ENCODE data around the gene NEK7.
"Not testable (repeated sequence)": the region's sequence is repeated elsewhere in the genome, so short reads cannot be mapped to it uniquely, and the experiment has no call there.

The NEK7 gene

GRCh38 chr1:198205016-198205684 is 48.4 kb downstream of the NEK7 start:
- DNase-seq (ENCODE audit: low spot score): no peak

GRCh38 chr1:198206292-198206691 is 49.5 kb downstream of the NEK7 start:
- no peak for DNase-seq (ENCODE audit: low spot score)

- DNase-seq (ENCODE audit: low spot score): no peak
Observed at GRCh38 chr1:198211696-198212095, 54.9 kb downstream of the NEK7 start.

- no peak for DNase-seq (ENCODE audit: low spot score)
Observed at GRCh38 chr1:198212126-198212525, 55.3 kb downstream of the NEK7 start.

GRCh38 chr1:198212675-198213074 is 55.9 kb downstream of the NEK7 start:
- DNase-seq (ENCODE audit: low spot score): peak; percentile 56

- DNase-seq (ENCODE audit: low spot score): no peak
Observed at GRCh38 chr1:198214924-198215323, 58.1 kb downstream of the NEK7 start.

- peak; percentile 16 for DNase-seq (ENCODE audit: low spot score)
Observed at GRCh38 chr1:198220428-198220827, 63.6 kb downstream of the NEK7 start.

GRCh38 chr1:198227010-198227409 is 70.2 kb downstream of the NEK7 start:
- DNase-seq (ENCODE audit: low spot score): not testable (repeated sequence)

- DNase-seq (ENCODE audit: low spot score): not testable (repeated sequence)
Observed at GRCh38 chr1:198227454-198227853, 70.7 kb downstream of the NEK7 start.

- no peak for DNase-seq (ENCODE audit: low spot score)
Observed at GRCh38 chr1:198228925-198229324, 72.1 kb downstream of the NEK7 start.

- no peak for DNase-seq (ENCODE audit: low spot score)
Observed at GRCh38 chr1:198231779-198232178, 75.0 kb downstream of the NEK7 start.

- DNase-seq (ENCODE audit: low spot score): no peak
Observed at GRCh38 chr1:198232378-198232777, 75.6 kb downstream of the NEK7 start.

GRCh38 chr1:198232940-198233675 is 76.3 kb downstream of the NEK7 start:
- DNase-seq (ENCODE audit: low spot score): no peak

GRCh38 chr1:198234520-198235251 is 77.9 kb downstream of the NEK7 start:
- no peak for DNase-seq (ENCODE audit: low spot score)

- no peak for DNase-seq (ENCODE audit: low spot score)
Observed at GRCh38 chr1:198238121-198238520, 81.3 kb downstream of the NEK7 start.

GRCh38 chr1:198241553-198241952 is 84.8 kb downstream of the NEK7 start:
- DNase-seq (ENCODE audit: low spot score): no peak

- no peak for DNase-seq (ENCODE audit: low spot score)
Observed at GRCh38 chr1:198244772-198245171, 88.0 kb downstream of the NEK7 start.

GRCh38 chr1:198245379-198245778 is 88.6 kb downstream of the NEK7 start:
- DNase-seq (ENCODE audit: low spot score): no peak

GRCh38 chr1:198246337-198246736 is 89.5 kb downstream of the NEK7 start:
- no peak for DNase-seq (ENCODE audit: low spot score)

- DNase-seq (ENCODE audit: low spot score): no peak
Observed at GRCh38 chr1:198253259-198253658, 96.5 kb downstream of the NEK7 start.

- peak; percentile 12 for DNase-seq (ENCODE audit: low spot score)
Observed at GRCh38 chr1:198253668-198254067, 96.9 kb downstream of the NEK7 start.

- DNase-seq (ENCODE audit: low spot score): no peak
Observed at GRCh38 chr1:198254521-198254920, 97.7 kb downstream of the NEK7 start.

- DNase-seq (ENCODE audit: low spot score): no peak
Observed at GRCh38 chr1:198254948-198255347, 98.2 kb downstream of the NEK7 start.

Measured in AG08396 (cell line).